Fibroblast of skin of right quadriceps (primary cell): ENCODE measurements around the gene LTBP1.
"Not testable (repeated sequence)": the region's sequence is repeated elsewhere in the genome, so short reads cannot be mapped to it uniquely, and the experiment has no call there.

Experiments
- DNase-seq: peaks from one replicate; pipeline ENCODE4 v3.0.0-alpha.2; 2013

LTBP1 gene

DNA sequence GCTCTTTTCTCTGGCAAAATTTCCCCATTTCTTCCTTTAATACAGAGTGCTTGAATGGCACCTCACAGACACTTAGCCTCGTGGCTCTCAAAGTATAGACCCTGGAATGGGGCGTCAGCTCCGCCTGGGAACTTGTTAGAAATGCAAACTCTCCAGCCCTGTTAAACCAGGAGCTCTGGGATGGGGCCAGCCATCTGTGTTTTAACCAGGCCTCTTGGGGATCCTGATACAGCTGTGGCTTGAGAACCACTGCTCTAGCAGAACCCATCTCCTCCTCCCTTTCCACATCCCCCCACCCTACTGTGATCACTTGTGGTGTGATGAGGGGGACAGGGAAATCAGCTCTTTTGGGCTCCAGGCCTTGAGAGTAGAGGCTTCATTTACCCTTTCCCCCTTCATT, 15.9 kb downstream of the LTBP1 start:
- no peak for DNase-seq

DNA sequence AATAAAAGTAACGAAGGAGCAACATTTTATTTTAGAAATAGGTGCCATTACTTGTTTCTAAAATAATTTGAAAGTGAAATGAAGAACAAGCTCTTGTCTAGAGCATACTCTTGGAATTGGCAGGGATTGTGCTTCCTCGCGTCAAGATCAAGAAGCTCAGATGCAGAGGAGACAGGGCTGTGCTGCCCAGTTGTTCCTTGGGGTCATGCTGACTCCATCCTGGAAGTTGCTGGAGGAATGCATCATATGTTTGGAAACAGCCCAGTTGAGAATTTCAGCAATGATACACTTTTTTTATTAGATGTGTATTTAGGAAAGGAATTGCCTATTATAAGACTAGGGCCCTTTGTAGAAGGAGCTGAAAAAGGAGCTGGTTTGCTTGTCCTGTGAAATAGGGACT, 17.2 kb downstream of the LTBP1 start:
- DNase-seq = peak; percentile 35

DNA sequence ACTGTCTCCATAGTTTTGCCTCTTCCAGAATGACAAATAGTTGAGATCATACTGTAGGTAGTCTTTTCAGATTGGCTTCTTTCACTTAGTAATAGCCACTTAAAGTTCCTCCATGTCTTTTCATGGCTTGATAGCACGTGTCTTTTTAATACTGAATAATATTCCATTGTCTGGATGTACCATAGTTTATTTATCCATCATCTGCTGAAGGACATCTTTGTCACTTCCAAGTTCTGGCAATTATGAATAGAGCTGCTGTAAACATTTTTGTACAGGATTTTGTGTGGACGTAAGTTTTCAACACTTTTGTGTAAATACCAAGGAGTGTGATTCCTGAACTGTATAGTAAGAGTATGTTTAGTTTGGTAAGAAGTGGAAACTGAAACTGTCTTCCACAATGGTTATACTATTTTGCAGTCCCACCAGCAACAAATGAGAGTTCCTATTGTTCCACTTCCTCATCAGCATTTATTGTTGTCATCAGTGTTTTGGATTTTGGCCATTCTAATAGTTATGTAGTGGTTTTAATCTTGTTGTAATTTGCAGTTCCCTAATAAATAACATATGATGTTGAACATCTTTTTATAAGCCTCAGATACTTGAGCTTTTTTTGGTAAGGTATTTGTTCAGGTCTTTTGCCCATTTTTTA, 18.9 kb downstream of the LTBP1 start:
- DNase-seq = no peak

DNA sequence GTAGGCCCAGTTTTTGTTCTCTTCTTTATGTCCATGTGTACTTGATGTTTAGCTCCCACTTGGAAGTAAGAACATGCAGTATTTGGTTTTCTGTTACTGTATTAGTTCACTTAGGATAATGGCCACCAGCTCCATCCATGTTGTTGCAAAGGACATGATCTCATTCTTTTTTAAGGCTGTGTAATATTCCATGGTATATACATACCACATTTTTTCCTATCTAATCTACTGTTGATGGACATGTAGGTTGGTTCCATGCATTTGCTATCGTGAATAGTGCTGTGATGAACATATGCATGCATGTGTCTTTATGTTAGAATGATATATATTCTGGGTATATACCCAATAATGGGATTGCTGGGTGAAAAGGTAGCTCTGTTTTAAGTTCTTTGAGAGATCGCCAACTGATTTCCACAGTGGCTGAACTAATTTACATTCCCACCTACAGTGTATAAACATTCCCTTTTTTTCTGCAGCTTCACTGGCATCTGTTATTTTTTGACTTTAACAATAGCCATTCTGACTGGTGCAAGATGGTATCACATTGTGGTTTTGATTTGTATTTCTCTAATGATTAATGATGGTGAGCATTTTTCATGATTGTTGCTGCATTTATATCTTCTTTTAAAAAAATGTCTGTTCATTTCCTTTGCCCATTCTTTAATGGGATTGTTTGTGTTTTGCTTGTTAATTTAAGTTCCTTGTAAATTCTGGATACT, 22.9 kb downstream of the LTBP1 start:
- no peak for DNase-seq

DNA sequence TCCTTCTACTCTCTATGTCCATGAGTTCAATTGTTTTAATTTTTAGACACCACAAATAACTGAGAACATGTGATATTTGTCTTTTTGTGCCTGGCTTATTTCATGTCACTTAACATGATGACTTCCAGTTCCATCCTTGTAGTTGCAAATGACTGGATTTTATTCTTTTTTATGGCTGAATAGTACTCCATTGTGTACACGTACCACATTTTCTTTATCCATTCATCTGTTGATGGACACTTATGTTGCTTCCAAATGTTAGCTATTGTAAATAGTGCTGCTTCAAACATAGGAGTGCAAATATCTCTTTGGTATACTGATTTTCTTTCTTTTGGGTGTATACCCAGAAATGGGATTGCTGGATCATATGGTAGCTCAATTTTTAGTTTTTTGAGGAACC, 27.0 kb downstream of the LTBP1 start:
- not testable (repeated sequence) for DNase-seq

DNA sequence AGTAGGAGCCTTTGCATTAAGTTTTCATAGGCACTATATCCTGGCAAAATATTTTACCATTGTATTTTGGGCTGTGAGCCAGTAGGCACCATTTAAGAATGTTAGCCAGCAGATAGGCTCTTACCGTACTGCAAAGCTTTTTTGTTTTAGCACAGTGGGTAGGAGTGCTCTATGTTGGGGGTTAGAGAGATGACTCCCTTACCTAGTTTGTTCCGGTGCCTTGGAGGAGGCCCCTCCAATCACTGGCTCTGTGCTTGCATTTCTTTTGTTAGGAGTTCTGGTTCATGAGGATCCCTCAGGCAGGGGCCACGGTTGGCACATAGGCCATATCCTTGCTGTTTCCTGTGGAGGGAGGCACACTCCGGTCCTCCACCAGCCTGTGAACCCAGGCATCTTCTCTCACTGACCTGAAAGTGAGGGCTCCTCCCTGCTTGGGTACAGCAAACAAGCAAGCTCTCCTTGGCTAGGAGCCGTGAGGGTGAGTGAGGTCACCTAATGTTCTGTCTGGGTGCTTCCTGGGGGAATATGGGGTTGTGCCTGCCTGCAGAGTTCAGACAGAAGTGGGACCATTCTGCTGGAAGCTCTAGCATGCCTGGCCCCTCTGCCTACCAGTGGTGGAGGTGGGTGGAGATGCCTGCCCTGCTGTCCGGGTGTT, 29.8 kb downstream of the LTBP1 start:
- no peak for DNase-seq

DNA sequence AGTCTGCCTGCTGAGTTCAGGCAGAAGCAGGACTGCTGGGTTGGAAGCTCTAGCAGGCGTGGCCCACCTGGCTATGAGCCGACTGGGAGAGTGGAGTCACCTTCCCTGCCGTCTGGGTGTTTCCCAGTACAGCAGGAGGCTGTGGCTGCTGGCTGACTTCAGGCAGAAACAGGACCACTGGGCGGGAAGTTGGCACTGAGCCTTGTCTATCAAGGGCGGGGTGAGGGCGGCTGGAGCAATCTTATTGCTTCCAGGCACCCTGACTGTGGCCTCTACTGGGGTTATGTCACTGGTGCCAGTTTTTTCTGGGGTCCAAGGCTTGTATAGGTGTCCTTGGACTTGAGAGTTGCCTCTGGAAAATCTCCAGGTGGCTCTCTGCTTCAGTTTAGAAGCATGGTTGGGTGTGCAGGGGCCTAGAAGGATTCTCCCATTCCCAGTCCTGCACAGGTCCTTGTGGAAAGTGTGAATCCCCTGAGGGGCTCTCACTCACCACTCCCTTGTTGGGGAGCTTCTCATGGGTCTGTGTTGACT, 30.5 kb downstream of the LTBP1 start:
- no peak for DNase-seq

DNA sequence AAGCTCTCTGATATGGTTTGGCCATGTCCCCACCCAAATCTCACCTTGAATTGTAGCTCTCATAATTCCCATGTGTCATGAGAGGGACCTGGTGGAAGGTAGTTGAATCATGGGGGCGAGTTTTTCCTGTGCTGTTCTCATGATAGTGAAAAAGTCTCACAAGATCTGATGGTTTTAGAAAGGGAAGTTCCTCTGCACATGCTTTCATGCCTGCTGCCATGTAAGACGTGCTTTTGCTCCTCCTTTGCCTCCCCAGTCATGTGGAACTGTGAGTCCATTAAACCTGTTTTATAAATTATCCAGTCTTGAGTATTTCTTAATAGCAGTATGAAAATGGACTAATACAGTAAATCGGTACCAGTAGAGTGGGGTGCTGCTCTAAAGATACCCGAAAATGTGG, 34.9 kb downstream of the LTBP1 start:
- no peak for DNase-seq

DNA sequence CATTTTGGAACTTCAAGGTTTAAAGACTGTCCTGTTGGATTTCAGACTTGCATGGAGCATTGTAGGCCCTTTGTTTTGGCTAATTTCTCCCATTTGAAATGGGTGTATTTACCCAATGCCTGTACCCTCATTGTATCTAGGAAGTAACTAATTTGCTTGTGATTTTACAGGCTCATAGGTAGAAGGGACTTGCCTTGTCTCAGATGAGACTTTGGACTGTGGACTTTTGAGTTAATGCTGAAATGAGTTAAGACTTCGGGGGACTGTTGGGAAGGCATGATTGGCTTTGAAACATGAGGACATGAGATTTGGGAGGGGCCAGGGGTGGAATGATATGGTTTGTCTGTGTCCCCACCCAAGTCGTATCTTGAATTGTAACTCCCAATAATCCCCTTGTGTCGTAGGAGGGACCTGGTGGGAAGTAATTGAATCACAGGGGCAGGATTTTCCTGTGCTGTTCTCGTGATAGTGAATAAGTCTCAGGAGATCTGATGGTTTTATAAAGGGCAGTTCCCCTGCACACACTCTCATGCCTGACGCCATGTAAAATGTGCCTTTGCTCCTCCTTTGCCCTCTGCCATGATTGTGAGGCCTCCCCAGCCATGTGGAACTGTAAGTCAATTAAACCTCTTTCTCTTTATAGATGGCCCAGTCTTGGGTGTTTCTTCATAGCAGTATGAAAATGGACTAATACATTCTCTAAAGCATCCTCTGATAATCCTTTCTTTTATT, 36.6 kb downstream of the LTBP1 start:
- not testable (repeated sequence) for DNase-seq

DNA sequence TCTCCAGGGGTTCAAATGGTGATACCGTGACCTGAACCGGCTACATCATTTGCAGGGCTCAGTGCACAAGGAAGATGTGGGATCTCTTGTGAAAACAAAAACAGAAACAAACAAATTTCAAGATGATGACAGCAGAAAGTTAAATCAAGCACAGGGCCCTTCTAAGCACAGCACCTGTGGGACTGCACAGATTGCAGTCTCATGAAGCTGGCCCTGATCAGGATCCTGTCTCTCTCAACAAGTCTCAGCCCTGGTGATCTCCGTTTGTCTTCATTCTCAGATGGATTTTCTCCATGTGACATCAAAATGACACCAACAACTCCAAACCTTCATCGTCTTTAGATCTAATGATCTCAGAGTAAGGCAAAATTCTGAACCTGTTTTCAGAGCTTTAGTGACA, 39.7 kb downstream of the LTBP1 start:
- no peak for DNase-seq

DNA sequence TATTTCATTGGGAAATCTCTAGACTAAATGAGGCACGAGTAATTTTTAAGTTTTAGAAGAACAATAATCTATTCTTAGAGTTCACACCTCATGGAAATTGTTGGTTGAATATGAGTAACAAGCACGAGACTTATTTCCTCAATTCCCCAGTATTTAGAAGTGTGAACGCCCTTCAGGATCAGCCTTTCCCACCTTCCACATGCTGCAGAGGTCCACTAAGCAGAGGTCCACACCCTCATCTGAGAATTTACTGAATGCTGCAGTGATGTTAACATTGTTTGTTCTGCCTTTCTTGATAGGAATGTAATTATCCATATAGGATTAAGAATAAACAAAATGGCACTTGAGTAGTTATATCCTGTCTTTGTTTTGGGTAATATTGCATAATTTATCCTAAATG, 41.8 kb downstream of the LTBP1 start:
- no peak for DNase-seq

DNA sequence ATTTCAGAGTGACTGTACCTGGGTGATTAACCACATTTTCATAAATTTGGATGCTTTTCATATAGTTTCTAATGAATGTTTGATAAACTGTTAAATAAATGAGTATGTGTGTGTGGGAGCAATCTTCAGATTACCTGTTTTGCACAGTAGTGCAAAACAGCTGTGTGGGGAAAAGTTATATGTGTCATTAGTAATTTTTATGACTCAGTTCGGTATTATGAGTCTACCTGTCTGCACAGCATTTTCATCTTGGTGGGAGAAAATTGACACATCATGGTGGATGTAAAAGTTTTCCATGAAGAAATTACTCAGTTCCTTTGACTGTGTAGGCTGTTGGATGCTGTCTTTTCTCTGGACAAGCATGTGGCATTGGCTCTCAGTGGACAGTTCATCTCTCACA, 43.8 kb downstream of the LTBP1 start:
- no peak for DNase-seq

DNA sequence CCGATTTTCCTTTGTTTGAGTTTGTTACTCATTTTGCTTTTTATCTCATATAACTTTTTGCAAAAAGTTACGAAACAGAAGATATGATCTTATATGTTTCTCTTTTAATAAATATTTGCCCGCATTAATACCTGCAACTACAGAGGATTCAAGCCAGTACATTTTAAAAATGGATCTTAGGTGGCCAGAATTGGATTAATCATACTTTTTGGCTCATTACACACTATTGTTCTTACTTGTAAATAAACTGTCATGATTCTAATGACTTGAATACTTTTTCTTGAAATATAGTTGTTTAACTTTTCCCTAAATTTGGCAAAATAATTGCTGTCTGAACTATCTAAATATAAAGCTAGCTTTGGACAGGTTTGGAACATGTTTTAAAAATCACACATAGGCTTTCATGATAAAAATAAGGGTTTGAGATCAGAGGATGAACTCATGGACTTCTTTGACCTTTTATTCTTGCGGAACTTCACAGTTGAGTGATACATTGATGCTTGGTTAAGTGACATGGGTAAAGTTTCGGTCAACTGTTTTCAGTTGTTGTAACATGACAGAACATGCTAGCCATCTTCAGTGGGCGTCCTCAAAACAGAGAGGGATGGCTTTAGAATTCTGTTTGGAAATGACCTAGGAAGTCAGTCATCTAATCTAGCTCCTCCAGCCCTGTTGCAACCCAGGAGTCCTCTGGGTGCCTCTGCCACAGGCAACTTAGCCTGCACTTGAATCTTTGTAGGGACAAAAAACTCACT, 44.5 kb downstream of the LTBP1 start:
- no peak for DNase-seq

DNA sequence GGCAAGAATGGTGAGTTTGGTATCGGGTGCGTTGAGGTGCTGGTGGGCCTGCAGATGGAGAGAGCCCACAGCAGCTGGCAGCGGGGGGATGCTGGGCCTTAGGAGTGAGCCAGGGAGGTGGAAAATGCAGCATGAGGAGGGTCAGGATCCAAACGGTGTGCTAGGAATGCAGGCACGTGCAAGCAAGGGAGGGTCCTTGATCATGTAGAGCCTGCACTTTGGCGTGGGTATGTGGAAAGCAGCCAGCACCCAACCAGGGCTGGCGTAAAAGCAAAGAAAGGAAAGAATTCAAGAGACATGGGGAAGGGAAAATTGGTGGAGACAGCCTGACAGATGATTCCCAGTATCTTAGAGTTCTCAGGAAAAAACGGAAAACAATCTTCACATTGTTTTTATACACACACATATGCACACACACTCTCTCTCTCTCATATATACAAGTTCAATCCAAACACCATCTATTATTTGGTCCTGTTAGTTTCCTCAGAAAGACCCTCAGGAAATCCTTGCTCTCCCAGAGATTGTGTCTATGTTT, 46.3 kb downstream of the LTBP1 start:
- no peak for DNase-seq

DNA sequence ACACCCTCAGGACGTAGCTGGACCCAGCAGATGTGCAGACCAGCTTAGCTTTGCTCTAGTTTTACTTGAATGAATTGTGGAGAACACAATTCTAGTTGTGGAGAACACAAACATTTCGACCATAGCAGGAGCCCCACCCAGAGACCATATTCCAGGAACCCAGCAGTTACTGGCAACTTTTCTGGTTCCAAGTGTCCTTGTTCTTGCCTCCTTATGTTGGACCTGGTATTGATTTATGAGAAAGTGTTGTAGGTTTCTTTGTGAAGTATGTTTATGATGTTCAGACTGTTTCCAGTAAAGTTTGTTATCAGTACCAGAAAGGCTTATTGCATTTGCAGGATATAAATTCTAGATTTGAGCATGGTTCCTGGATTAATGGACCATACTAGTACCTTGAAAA, 51.0 kb downstream of the LTBP1 start:
- DNase-seq = no peak

DNA sequence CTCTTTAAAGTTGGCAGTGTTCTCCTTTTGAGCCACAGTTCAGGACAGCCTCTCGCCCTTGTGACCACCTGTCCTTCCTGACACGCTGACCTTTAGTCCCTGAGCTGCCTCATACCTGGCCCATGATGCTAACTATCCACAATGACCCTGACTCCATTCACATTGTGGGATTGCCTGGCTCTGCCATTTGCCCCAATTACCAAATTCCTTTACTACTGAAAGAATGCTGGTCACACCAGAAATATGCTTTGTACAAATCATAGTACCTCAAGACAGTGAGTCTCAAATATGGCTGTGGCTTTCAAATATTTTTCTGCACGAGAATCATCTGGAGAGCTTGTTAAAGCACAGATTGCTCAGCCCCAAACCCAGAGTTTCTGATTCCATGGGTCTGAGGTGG, 54.2 kb downstream of the LTBP1 start:
- DNase-seq = peak; percentile 72

DNA sequence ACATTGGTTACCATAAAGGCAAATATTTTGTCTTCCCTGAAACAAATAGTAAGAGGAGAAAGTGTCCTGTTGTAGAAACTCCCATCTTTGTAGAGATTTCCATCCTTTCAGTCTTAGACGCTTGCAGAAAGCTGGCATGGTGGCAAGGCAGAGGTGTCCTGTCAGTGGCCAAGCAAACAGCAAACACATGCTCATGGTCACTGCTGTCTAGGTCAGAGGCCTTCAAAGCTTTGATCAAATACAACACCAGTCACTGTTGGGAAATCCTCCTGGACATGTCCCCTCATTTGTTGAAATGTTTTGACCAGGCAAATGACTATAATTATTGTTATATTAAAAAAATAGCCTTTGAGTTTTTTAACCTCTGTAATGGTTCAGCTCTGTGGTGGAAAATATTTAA, 55.1 kb downstream of the LTBP1 start:
- no peak for DNase-seq

DNA sequence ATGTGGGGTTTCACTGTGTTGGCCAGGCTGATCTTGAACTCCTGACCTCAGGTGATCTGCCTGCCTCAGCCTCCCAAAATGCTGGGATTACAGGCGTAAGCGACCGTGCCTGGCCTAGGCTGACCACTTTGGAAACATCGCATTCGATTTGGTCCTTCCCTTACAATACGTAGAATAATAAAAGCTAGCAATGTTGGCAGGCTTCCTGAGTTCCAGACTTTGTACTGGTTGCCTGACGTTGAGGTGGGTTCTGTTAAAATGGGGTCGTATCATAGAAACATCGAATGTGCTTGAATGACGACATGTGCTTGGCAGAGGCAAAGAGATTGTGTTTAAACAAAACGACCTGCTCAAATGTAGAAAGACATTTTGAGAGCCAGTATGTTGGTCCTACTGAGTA, 56.1 kb downstream of the LTBP1 start:
- DNase-seq = no peak

DNA sequence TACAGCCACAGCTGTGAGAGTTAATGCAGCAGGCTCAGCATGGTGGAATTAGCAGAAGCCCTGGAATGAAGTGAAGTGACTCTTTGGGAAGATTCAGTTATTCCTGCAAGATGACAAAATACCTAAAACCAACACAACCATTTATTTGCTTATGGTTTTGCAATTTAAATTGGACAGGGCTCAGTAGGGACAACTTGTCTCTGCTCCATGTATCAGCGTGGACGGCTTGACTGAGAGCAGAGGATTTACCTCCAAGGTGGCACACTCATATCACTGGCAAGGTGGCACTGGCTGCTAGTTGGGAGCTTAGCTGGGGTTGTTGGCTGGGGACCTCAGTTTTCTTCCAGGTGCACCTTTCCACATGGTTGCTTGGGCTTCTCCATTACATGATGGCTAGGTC, 58.3 kb downstream of the LTBP1 start:
- DNase-seq = no peak

DNA sequence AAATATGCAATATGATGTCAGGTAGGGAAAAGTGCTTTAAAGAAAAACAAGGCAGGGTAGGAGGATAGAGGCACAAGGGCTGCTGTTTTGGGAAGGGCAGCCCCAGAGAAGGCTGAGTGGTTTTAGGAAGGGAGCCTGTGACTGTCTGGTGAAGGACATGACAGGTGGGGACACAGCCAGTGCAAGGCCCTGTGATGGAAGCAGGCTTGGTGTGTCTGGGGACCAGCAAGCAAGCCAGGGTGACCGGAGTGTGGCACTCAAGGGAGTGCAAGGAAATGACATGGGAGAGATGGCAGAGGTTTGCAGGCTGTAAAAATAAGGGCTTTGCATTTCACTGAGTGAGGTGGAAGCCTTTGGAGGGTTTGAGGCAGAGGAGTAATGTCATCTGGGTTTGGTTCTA, 62.0 kb downstream of the LTBP1 start:
- no peak for DNase-seq

DNA sequence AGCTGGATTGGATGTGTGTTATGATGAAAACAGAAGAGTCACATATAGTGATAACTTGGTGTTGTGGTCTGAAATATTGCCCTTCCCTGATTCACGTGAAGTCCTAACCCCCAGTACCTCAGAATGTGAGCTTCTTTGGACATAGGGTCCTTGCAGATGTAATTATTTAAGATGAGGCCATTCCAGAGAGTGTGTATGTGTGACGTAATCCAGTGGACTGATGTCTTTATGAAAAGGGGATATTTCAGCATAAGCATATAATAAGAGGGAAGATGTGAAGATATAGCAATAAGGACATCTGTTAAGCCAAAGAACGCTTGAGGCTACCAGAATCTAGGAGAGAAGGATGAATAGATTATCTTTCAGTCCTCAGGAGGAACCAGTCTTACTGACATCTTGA, 62.5 kb downstream of the LTBP1 start:
- no peak for DNase-seq

DNA sequence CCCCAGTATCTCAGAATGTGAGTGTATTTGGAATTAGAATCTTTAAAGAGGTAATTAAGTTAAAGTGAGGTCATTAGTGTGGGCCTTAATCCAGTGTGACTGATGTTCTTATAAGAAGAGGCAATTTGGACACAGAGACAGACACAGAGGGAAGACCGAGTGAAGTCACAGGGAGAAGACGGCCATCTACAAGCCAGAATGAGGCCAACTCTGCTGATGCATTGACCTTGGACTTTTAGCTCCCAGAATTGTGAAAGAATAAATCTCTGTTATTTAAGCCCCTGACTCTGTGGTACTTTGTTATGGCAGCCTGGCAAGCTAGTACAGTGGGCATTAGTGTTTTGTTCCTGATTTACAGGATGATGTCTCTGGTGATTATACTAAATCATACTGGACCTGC, 64.6 kb downstream of the LTBP1 start:
- no peak for DNase-seq
